Pancreas (tissue), 10 donors: ENCODE measurements around the gene ST3GAL5. TPM values are rescaled to one million over a fixed set of nuclear protein-coding genes. Genes with fewer than 3 reads are reported as not detected.
A peak's percentile ranks its signal among the peaks of the same experiment; 100 is the strongest.

Source experiments
- ATAC-seq, 4 donors: fragments of 200-7000 bp; cut with Tn5 transposase; one replicate each; pipeline versions ENCODE4 v1.8.0 to v1.9.1; 2020; ENCODE audit warnings: mild to moderate bottlenecking in 4 of 4, moderate library complexity in 4 of 4
- DNase-seq, 6 donors: peaks; one replicate each; pipeline ENCODE4 v3.0.0-alpha.2; 2020
- FAIRE-seq: peaks from 2 replicates; lab custom pipeline; 2012; peaks lifted over from hg19 to GRCh38; lab: Jason Lieb, UNC
- H3K27ac ChIP-seq, 4 donors: fragments of 200-600 bp; sonication (generic); 1 replicate in 3 of 4; 2 replicates in 1 of 4; pipeline versions ENCODE4 v1.5.0 to v1.8.0; 2020
- H3K27me3 ChIP-seq, 4 donors: fragments of 200-600 bp; one replicate each; pipeline ENCODE4 v1.8.0; 2021
- H3K36me3 ChIP-seq, 3 donors: fragments of 200-600 bp; sonication (generic) in 1 of 3; one replicate each; pipeline versions ENCODE4 v1.5.0 to v1.8.0; 2020 to 2021
- H3K4me1 ChIP-seq, 3 donors: fragments of 200-600 bp; one replicate each; pipeline ENCODE4 v1.8.0; 2021
- H3K4me3 ChIP-seq, 4 donors: fragments of 200-600 bp; sonication (generic) in 2 of 4; one replicate each; pipeline versions ENCODE4 v1.5.0 to v1.8.0; 2020 to 2021
- H3K9me3 ChIP-seq, 4 donors: fragments of 200-600 bp; one replicate each; pipeline ENCODE4 v1.8.0; 2021
- CTCF ChIP-seq, 4 donors: fragments of 200-600 bp; sonication (generic) in 3 of 4; IDR thresholded peaks; one replicate each; pipeline versions ENCODE4 v1.5.0 to v1.8.0; 2021; ENCODE audit warnings: antibody characterized with exemption in 4 of 4
- WGBS, 2 donors: extraction: QIAGEN DNeasy Blood & Tissue Kit; methylation state at CpG; one replicate each; pipeline ENCODE4 v1.1.7; 2013; 5-methylcytosine and 5-hydroxymethylcytosine counted together
- intact Hi-C, 3 donors: fragments of 100-400 bp; cut with DNase I; formaldehyde crosslinking; loops; one replicate each; pipeline versions ENCODE4 v1.11.1 to v1.14.2; 2022
- polyA plus RNA-seq, 2 donors: library from polyadenylated mRNA; stranded (reverse); fragments of 200-250 nt; gene quantifications; one replicate each; pipeline ENCODE4 v1.2.3, GENCODE V29; 2013
- total RNA-seq, 6 donors: library from RNA; stranded (reverse); fragmentation: NEBNext Ultra II Directional in 4 of 6; extraction: Animal tissue kit (Norgen Biotek cat#: 25700) in 4 of 6; gene quantifications; one replicate each; pipeline versions ENCODE4 v1.2.1 to v1.2.4, GENCODE V29; 2021 to 2023
- donor health status: healthy with polysubstance abuse.
- donor health status: DM: no; HTN: no; CAD: no; lungs with moderate emphysema.
- donor health status: DM: no; HTN: no; CAD: no.
- donor health status: control.
- donor health status: control.
- donor health status: Bipolar disorder and iron deficiency.
- donor health status: DM: yes; HTN: yes; CAD: no.
- donor health status: DM: no; HTN: no; CAD: no.
- donor health status: DM: no; HTN: no; CAD: no.
- donor health status: DM: yes; HTN: yes; CAD: no.

The ST3GAL5 gene
- total and polyA plus RNA-seq, 8 donors = 4.4 to 14.5 (median 6.9) TPM

- WGBS, 2 donors = 75 to 78% methylated on average over 12 of the region's 12 CpGs
- peak in 1 of 4 donors; percentile 23 for ATAC-seq
- no peak for FAIRE-seq
- no peak overlapping the region for H3K27ac ChIP-seq
- H3K36me3 ChIP-seq = no peaks in the 10 kb centered on the region
- peaks cover 0 to 20% (median 0%) of the 10 kb centered on the region in 3 donors for H3K4me1 ChIP-seq
- DNase-seq = peak in 2 of 6 donors; percentile 29 to 53
- intact Hi-C loops = no loop called here
- H3K27me3 ChIP-seq = no peaks in the 10 kb centered on the region
- H3K4me3 ChIP-seq = no peak overlapping the region
- no peak for TF ChIP-seq CTCF (IDR thresholded peaks at IDR 0.05)
- no peaks in the 10 kb centered on the region for H3K9me3 ChIP-seq
Observed at GRCh38 chr2:85790499-85791188, 98.1 kb downstream of the ST3GAL5 start.

GRCh38 chr2:85790032-85790431 is 98.8 kb downstream of the ST3GAL5 start:
- no peaks in the 10 kb centered on the region for H3K27me3 ChIP-seq
- peaks cover 0 to 20% (median 0%) of the 10 kb centered on the region in 3 donors for H3K4me1 ChIP-seq
- H3K9me3 ChIP-seq = no peaks in the 10 kb centered on the region
- ATAC-seq (no peak), FAIRE-seq (no peak), DNase-seq (peak in 1 of 6 donors; percentile 12)
- H3K27ac ChIP-seq = no peak overlapping the region
- intact Hi-C loops = no loop called here
- no peaks in the 10 kb centered on the region for H3K36me3 ChIP-seq
- TF ChIP-seq CTCF (IDR thresholded peaks at IDR 0.05) = no peak
- WGBS, 2 donors = 75 to 78% methylated on average over 4 of the region's 4 CpGs
- H3K4me3 ChIP-seq = no peak overlapping the region

- no peaks in the 10 kb centered on the region for H3K9me3 ChIP-seq
- no peak overlapping the region for H3K4me3 ChIP-seq
- no peak for ATAC-seq
- WGBS, 2 donors = 84 to 88% methylated on average over 5 of the region's 5 CpGs
- no peak for TF ChIP-seq CTCF (IDR thresholded peaks at IDR 0.05)
- H3K36me3 ChIP-seq = no peaks in the 10 kb centered on the region
- H3K4me1 ChIP-seq = peaks cover 0 to 16% (median 0%) of the 10 kb centered on the region in 3 donors
- intact Hi-C loops = no loop called here
- H3K27ac ChIP-seq = no peak overlapping the region
- FAIRE-seq = no peak
- DNase-seq = peak in 1 of 6 donors; percentile 8
- no peaks in the 10 kb centered on the region for H3K27me3 ChIP-seq
Observed at GRCh38 chr2:85789271-85789670, 99.5 kb downstream of the ST3GAL5 start.

- Histone ChIP-seq H3K4me3 (no peak overlapping the region), H3K9me3 (no peaks in the 10 kb centered on the region), H3K36me3 (no peaks in the 10 kb centered on the region), H3K27me3 (no peaks in the 10 kb centered on the region), H3K27ac (no peak overlapping the region), H3K4me1 (peaks cover 0 to 14% (median 0%) of the 10 kb centered on the region in 3 donors)
- ATAC-seq (no peak), DNase-seq (peak in 1 of 6 donors; percentile 43), FAIRE-seq (no peak)
- intact Hi-C loops = no loop called here
- WGBS, 2 donors = 69 to 85% methylated on average over 3 of the region's 3 CpGs
- no peak for TF ChIP-seq CTCF (IDR thresholded peaks at IDR 0.05)
Observed at GRCh38 chr2:85788603-85789002, 100.2 kb downstream of the ST3GAL5 start.

- no peak for ATAC-seq
- no peak overlapping the region for H3K4me3 ChIP-seq
- H3K27ac ChIP-seq = no peak overlapping the region
- TF ChIP-seq CTCF (IDR thresholded peaks at IDR 0.05) = no peak
- H3K27me3 ChIP-seq = no peaks in the 10 kb centered on the region
- intact Hi-C loops = no loop called here
- FAIRE-seq = no peak
- no peaks in the 10 kb centered on the region for H3K9me3 ChIP-seq
- no peaks in the 10 kb centered on the region for H3K36me3 ChIP-seq
- peak in 1 of 6 donors; percentile 32 for DNase-seq
- WGBS, 2 donors = 96% methylated on average over 6 of the region's 6 CpGs
- peaks cover 0 to 8% (median 0%) of the 10 kb centered on the region in 3 donors for H3K4me1 ChIP-seq
Observed at GRCh38 chr2:85787981-85788340, 100.8 kb downstream of the ST3GAL5 start.
